Endothelial cell of umbilical vein (primary cell): ENCODE measurements around the gene PDE3A. TPM values are rescaled to one million over a fixed set of nuclear protein-coding genes. Genes with fewer than 3 reads are reported as not detected.

Source experiments
- BruUV-seq: library from RNA; stranded (reverse); fragments of 400-500 nt; replicated peaks from 2 replicates; lab custom pipeline; 2021; lab: Mats Ljungman, UMichigan
- CTCF ChIA-PET: fragments of 300-600, 350-600 bp; sonication (Branson Sonifier 250); formaldehyde crosslinking; loops from one replicate; lab custom pipeline; 2021; ENCODE audit warnings: antibody characterized with exemption, inconsistent platforms; lab: Charles Lee
- POLR2A ChIA-PET: fragments of 300-600, 350-600 bp; sonication (Branson Sonifier 250); formaldehyde crosslinking; loops from one replicate; lab custom pipeline; 2021; ENCODE audit warnings: antibody characterized with exemption, inconsistent platforms; lab: Charles Lee
- DNase-seq: peaks from one replicate; pipeline ENCODE4 v3.0.0-alpha.2; 2011; ENCODE audit warnings: low read depth, low spot score
- FAIRE-seq: peaks from 2 replicates; lab custom pipeline; 2011; peaks lifted over from hg19 to GRCh38; lab: Jason Lieb, UNC
- H2AFZ ChIP-seq: 2 replicates; pipeline ENCODE4 v1.6.0; 2012; ENCODE audit warnings: low read depth, low read length, control low read depth, inconsistent platforms
- H3K27ac ChIP-seq: 2 replicates; pipeline ENCODE4 v1.5.1; 2011; ENCODE audit warnings: low read depth, mild to moderate bottlenecking, control low read depth, low read length, moderate library complexity; ENCODE audit not compliant: insufficient read depth
- H3K27me3 ChIP-seq, 2 experiments: 2 replicates each; pipeline versions ENCODE4 v1.6.0 to v1.6.1; 2011; ENCODE audit warnings: low read length in 2 of 2, mixed read lengths in 1 of 2; ENCODE audit not compliant: control insufficient read depth in 2 of 2, insufficient read depth in 2 of 2
- H3K36me3 ChIP-seq, 2 experiments: 2 replicates in 1 of 2; 3 replicates in 1 of 2; pipeline ENCODE4 v1.5.1; 2011; ENCODE audit warnings: low read length in 2 of 2, mild to moderate bottlenecking in 1 of 2, moderate library complexity in 1 of 2; ENCODE audit not compliant: control insufficient read depth in 2 of 2, insufficient read depth in 2 of 2; ENCODE audit errors: extremely low read depth in 1 of 2
- H3K4me1 ChIP-seq: 3 replicates; pipeline ENCODE4 v1.5.1; 2011; ENCODE audit warnings: mild to moderate bottlenecking, low read length; ENCODE audit not compliant: control insufficient read depth, insufficient read depth; ENCODE audit errors: extremely low read depth
- H3K4me2 ChIP-seq: 2 replicates; pipeline ENCODE4 v1.6.1; 2011; ENCODE audit warnings: low read length, control low read depth, mixed read lengths; ENCODE audit not compliant: insufficient read depth
- H3K4me3 ChIP-seq, 3 experiments: fragments of 200-600 bp in 1 of 3; sonication (generic), shearing (Covaris generic) in 1 of 3; replicated peaks in 1 of 3; 2 replicates each; pipeline ENCODE4 v1.5.1; 2011 to 2016; ENCODE audit warnings: control low read depth in 3 of 3, low read length in 3 of 3, mild to moderate bottlenecking in 2 of 3, inconsistent platforms in 1 of 3, low read depth in 1 of 3, moderate library complexity in 1 of 3; ENCODE audit not compliant: insufficient read depth in 1 of 3
- H3K79me2 ChIP-seq: 2 replicates; pipeline ENCODE4 v1.6.0; 2012; ENCODE audit warnings: low read length, inconsistent platforms; ENCODE audit not compliant: control insufficient read depth, insufficient read depth
- H3K9ac ChIP-seq: replicated peaks from 2 replicates; pipeline ENCODE3; 2011; ENCODE audit warnings: low read length, control low read depth; ENCODE audit not compliant: insufficient read depth; ENCODE audit errors: extremely low read depth
- H3K9me1 ChIP-seq: replicated peaks from 3 replicates; pipeline ENCODE4 v1.6.0; 2011; ENCODE audit warnings: mild to moderate bottlenecking, low read length; ENCODE audit not compliant: control insufficient read depth, insufficient read depth; ENCODE audit errors: extremely low read depth
- H3K9me3 ChIP-seq: replicated peaks from 2 replicates; pipeline ENCODE4 v1.5.1; 2012; ENCODE audit warnings: low read length, inconsistent platforms; ENCODE audit not compliant: control insufficient read depth, insufficient read depth
- H4K20me1 ChIP-seq: replicated peaks from 2 replicates; pipeline ENCODE3; 2011; ENCODE audit warnings: mild to moderate bottlenecking, low read length; ENCODE audit not compliant: control insufficient read depth, insufficient read depth; ENCODE audit errors: extremely low read depth
- CTCF ChIP-seq, 2 donors: IDR thresholded peaks; 1 replicate in 1 of 2; 2 replicates in 1 of 2; pipeline ENCODE4 v1.5.1; 2011; ENCODE audit warnings: low read length in 2 of 2, mild to moderate bottlenecking in 2 of 2, moderate library complexity in 2 of 2, control low read depth in 1 of 2, inconsistent platforms in 1 of 2, low read depth in 1 of 2; ENCODE audit not compliant: insufficient read depth in 1 of 2; ENCODE audit errors: extremely low read depth in 1 of 2
- EZH2 ChIP-seq: IDR thresholded peaks from 2 replicates; pipeline ENCODE4 v1.6.1; 2012; ENCODE audit warnings: borderline replicate concordance, low read depth, mild to moderate bottlenecking, moderate library complexity, low read length, inconsistent platforms; ENCODE audit not compliant: severe bottlenecking
- FOS ChIP-seq: IDR thresholded peaks from 2 replicates; pipeline ENCODE4 v1.6.1; 2011; ENCODE audit warnings: mild to moderate bottlenecking, low read length, moderate library complexity, borderline replicate concordance; ENCODE audit not compliant: insufficient read depth
- GATA2 ChIP-seq: IDR thresholded peaks from 2 replicates; pipeline ENCODE4 v1.7.0; 2011; ENCODE audit warnings: low read depth, mild to moderate bottlenecking, moderate library complexity, mixed read lengths, low read length; ENCODE audit not compliant: insufficient read length, insufficient read depth
- JUN ChIP-seq: IDR thresholded peaks from 2 replicates; pipeline ENCODE4 v1.6.1; 2011; ENCODE audit warnings: borderline replicate concordance, low read depth; ENCODE audit not compliant: insufficient read length, insufficient read depth
- MAX ChIP-seq: IDR thresholded peaks from 2 replicates; pipeline ENCODE4 v1.6.1; 2011; ENCODE audit not compliant: insufficient read depth, insufficient read length
- MYC ChIP-seq: IDR thresholded peaks from one replicate; pipeline ENCODE4 v1.6.1; 2011; ENCODE audit warnings: mild to moderate bottlenecking, low read depth, low read length
- POLR2A ChIP-seq: IDR thresholded peaks from 2 replicates; pipeline ENCODE4 v1.6.1; 2012; ENCODE audit warnings: low read depth, mild to moderate bottlenecking, control low read depth, low read length
- POLR2AphosphoS5 ChIP-seq: IDR thresholded peaks from 2 replicates; pipeline ENCODE4 v1.6.1; 2012; ENCODE audit warnings: low read depth, mild to moderate bottlenecking, control low read depth, low read length, moderate library complexity; ENCODE audit not compliant: insufficient read depth
- dilution Hi-C: fragments of 300-500 bp; cut with MboI; formaldehyde crosslinking; loops from one replicate; pipeline ENCODE4 v1.15.0; 2019; ENCODE audit warnings: low sequenced_read_pairs; ENCODE audit not compliant: extremely low pct_ligation_motif_present
- intact Hi-C: fragments of 100-400 bp; cut with micrococcal nuclease; formaldehyde crosslinking; loops from one replicate; pipeline ENCODE4 v1.10.0; 2022
- polyA plus RNA-seq, 4 experiments: library from polyadenylated mRNA; depleted of rRNA in 3 of 4; stranded (reverse) in 3 of 4; unstranded in 1 of 4; fragments of >200 nt; gene quantifications; 2 replicates each; pipeline versions ENCODE4 v1.2.1 to v1.2.3, GENCODE V29; 2011 to 2012; ENCODE audit warnings: missing spikeins in 1 of 4
- total RNA-seq: library from RNA; stranded (reverse); gene quantifications from 2 replicates; pipeline ENCODE4 v1.2.3, GENCODE V29; 2021

PDE3A gene
- total and polyA plus RNA-seq, 2 donors (not counting 3 experiments of a cell fraction or from before 2014, with no cell fraction given): 14.0 to 27.4 TPM

- ChIA-PET CTCF (interaction anchor here (0.7 to 7.6 kb wide), 2 partner anchors 13 to 25 kb away, joined by 3 to 70 read pairs; no protein-coding TSS in a partner anchor), POLR2A (no interaction called here)
- Histone ChIP-seq H2AFZ (no peak overlapping the region), H3K9me3 (no peaks in the 10 kb centered on the region), H3K27me3 (no peaks in the 10 kb centered on the region), H3K27ac (no peak overlapping the region), H3K79me2 (no peaks in the 10 kb centered on the region), H4K20me1 (no peaks in the 10 kb centered on the region), H3K9ac (no peak overlapping the region), H3K4me1 (no peaks in the 10 kb centered on the region), H3K4me2 (no peak overlapping the region), H3K4me3 (no peak overlapping the region), H3K9me1 (no peaks in the 10 kb centered on the region), H3K36me3 (no peaks in the 10 kb centered on the region)
- dilution Hi-C loops (no loop called here), intact Hi-C loops (no loop called here)
- DNase-seq: no peak
- no TSS peak for BruUV-seq
- FAIRE-seq: no peak
- TF ChIP-seq EZH2: no peak
- TF ChIP-seq MAX: no peak
- TF ChIP-seq JUN: no peak
- TF ChIP-seq MYC: no peak
- TF ChIP-seq FOS: no peak
- TF ChIP-seq POLR2AphosphoS5: no peak
- no peak for TF ChIP-seq GATA2
- TF ChIP-seq POLR2A: no peak
- no peak for TF ChIP-seq CTCF (IDR thresholded peaks at IDR 0.05; ENCODE audit: extremely low read depth in 1 of 2, insufficient read depth in 1 of 2, low read depth in 1 of 2, low read length in 2 of 2)
Measured at GRCh38 chr12:20561871-20562270, 193.5 kb downstream of the PDE3A start.
